ENCODE results near the gene SYNE1.

The SYNE1 gene

DNA sequence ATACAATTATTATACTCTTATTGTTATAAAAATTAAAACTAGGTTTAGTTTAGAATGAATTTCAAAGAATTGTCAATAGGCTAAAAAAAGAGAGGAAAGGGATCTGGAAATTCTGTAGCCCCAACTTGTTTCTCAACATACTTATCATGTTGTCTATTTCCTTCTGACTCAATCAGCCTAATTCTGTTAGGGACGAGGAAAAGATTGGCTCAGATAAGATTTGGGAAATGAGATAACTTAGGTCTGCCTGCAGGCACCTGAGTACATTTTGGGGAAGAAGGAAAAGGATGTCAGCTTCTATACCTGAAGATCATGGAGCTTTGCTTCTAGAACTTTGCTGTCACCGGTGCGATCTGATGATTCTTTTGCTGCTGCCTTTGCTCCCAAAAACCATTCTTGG is 238.8 kb downstream of the SYNE1 start:
- CTCF ChIA-PET = no interaction called here
- no peak overlapping the region for H3K4me3 ChIP-seq (ENCODE audit: low read depth, low read length)
- TF ChIP-seq, protein P1, sequence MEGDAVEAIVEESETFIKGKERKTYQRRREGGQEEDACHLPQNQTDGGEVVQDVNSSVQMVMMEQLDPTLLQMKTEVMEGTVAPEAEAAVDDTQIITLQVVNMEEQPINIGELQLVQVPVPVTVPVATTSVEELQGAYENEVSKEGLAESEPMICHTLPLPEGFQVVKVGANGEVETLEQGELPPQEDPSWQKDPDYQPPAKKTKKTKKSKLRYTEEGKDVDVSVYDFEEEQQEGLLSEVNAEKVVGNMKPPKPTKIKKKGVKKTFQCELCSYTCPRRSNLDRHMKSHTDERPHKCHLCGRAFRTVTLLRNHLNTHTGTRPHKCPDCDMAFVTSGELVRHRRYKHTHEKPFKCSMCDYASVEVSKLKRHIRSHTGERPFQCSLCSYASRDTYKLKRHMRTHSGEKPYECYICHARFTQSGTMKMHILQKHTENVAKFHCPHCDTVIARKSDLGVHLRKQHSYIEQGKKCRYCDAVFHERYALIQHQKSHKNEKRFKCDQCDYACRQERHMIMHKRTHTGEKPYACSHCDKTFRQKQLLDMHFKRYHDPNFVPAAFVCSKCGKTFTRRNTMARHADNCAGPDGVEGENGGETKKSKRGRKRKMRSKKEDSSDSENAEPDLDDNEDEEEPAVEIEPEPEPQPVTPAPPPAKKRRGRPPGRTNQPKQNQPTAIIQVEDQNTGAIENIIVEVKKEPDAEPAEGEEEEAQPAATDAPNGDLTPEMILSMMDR (IDR thresholded peaks at IDR 0.05; ENCODE audit: insufficient read depth, low read length, missing control alignments) = no peak
- POLR2A ChIA-PET = no interaction called here
- DNase-seq (ENCODE audit: low read depth, low spot score) = no peak

DNA sequence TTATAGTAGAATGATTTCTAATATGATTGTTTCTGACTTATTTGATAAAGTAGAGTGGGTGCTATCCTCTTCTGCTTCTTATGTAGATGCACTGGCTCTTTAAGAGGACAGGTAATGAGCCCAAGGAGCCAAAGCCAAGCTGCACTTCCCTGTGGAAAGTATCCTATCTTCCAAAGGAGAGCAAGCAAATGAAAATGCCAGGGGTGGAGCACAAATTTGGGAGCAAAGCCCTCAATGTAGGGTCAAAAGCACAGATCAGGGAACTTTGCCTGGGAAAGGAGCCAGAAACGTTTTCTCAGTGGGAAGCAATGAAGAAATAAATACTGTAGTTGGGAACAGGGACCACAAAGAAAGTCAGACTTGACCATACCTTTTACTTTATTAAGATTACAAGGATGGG is 242.9 kb downstream of the SYNE1 start:
- POLR2A ChIA-PET = no interaction called here
- DNase-seq (ENCODE audit: low read depth, low spot score) = no peak
- H3K4me3 ChIP-seq (ENCODE audit: low read depth, low read length) = no peak overlapping the region
- TF ChIP-seq, protein P1 (IDR thresholded peaks at IDR 0.05; ENCODE audit: insufficient read depth, low read length, missing control alignments) = no peak
- CTCF ChIA-PET = no interaction called here

DNA sequence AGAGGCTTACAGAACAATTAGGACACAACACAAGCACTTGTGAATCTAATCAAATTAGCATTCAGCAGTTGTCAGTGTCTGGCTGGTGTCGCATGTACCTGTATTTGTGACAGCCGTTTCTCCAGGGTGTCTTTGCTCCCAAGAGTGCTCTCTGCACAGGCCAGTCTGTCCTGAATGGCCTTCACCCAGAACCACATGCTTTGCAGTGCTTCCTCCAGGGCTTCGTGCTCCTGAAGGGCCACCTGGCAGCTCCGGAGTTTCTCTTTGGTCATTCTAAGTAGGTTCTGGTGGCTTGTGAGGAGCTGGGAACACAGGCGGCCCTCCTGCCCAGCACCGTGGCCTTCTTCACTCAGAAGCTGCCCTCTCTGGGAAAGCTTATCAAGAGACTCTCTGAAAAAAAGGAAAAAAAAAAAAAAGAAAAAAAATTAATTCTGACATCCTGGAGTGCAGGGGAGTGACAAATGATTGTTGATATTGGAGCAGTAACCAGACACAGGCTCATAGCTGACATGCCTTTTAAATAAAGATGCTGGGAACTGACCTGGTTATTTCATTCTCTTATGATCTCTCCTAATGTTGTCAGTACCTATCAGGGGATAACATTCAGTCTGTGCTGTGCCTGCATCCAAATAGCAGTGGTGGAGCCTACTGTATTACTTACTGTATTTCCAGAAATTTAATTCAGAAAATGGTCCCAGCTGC is 245.8 kb downstream of the SYNE1 start:
- no peak overlapping the region for H3K4me3 ChIP-seq (ENCODE audit: low read depth, low read length)
- TF ChIP-seq, protein P1 (IDR thresholded peaks at IDR 0.05; ENCODE audit: insufficient read depth, low read length, missing control alignments) = no peak
- ChIA-PET POLR2A (no interaction called here), CTCF (no interaction called here)
- peak; percentile 37 for DNase-seq (ENCODE audit: low read depth, low spot score)

DNA sequence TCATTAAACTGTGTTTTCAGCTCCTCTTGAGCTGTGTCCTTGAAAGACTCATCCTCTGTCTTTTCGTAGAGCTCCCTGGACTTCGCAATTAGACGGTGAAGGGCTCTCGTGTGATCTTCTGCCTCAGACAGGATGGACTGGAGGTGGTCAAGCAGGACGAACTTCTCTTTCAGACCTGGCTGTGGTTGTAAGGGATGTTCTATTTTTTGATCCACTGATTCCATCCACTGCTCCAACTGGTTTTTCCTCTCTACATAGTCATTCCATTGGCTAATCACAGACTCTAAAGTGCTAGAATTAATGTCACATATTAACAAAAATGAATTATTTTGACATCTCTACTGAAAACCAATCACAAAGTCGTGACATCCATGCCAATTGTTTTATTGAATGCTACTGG is 250.1 kb downstream of the SYNE1 start:
- no peak overlapping the region for H3K4me3 ChIP-seq (ENCODE audit: low read depth, low read length)
- POLR2A ChIA-PET = no interaction called here
- TF ChIP-seq, protein P1 (IDR thresholded peaks at IDR 0.05; ENCODE audit: insufficient read depth, low read length, missing control alignments) = no peak
- no peak for DNase-seq (ENCODE audit: low read depth, low spot score)
- CTCF ChIA-PET = no interaction called here

DNA sequence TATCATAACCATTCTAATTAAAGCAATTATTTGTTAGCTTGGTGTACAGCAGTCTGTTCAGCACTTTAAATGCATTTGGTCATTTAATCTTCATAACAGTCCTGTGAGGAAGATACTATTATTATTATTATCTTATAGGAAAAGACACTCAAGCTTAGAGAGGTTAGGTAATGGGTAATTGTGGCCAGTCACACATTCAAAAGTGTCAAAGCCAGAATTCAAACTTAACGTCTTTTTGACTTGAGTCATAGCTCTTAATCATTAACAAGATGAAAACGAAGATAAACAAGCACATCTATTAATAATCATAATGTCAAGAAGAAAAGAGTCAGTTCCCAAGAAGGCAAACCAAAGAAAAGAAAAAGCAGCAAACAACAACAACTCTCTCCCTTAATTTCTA is 251.0 kb downstream of the SYNE1 start:
- no peak for DNase-seq (ENCODE audit: low read depth, low spot score)
- TF ChIP-seq, protein P1 (IDR thresholded peaks at IDR 0.05; ENCODE audit: insufficient read depth, low read length, missing control alignments) = no peak
- H3K4me3 ChIP-seq (ENCODE audit: low read depth, low read length) = no peak overlapping the region
- ChIA-PET CTCF (no interaction called here), POLR2A (no interaction called here)

DNA sequence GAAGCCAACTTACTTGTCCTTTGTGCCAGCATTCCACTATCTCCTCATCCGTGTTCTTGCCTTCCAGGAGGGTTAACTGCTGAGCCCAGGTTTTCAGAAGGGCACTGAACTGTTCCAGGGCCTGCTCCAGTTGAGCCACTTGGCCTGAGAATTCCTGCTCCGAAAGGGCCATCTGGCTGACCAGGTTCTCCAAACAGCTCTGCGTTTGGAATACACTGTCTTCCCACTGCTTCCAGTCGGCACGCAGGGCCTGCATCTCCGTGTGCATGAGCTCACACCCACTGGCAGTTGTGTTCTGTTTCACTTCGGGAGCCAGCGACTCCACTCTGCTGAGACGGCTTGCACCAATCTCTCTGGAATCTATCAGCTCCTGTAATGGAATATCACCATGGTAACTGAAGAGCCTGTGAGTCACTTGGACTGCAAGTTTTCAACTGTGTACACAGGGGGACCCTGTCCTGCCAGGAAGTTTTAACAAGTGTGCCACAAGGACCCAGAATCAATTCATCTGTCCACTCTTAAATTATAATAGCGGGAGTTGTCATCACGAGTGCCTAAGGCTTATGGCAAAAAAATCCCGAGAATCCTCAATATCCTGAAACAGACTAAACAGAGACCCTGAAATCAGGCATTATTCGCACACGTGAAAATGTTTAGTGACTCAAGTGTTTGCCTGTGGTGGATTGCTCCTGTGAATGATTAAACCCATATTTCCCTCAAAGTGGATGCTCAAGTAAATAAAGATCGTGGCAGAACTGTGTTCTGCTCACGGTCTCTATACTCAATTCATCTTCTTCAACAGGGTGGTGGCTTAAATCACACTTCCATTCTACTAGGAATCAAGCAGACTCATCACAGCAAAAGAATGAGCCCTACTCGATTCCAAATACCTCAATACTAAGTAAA is 255.9 kb downstream of the SYNE1 start:
- TF ChIP-seq, protein P1 (IDR thresholded peaks at IDR 0.05; ENCODE audit: insufficient read depth, low read length, missing control alignments) = no peak
- peak; percentile 92 for DNase-seq (ENCODE audit: low read depth, low spot score)
- ChIA-PET POLR2A (interaction anchor here (0.5 kb wide), 1 partner anchor 122 kb away, joined by 3 read pairs; no protein-coding TSS in a partner anchor), CTCF (interaction anchor here (1.1 to 1.4 kb wide), 3 partner anchors 7 to 567 kb away, joined by 3 to 4 read pairs (median 3); no protein-coding TSS in a partner anchor)
- peak overlapping the region; percentile 75 for H3K4me3 ChIP-seq (ENCODE audit: low read depth, low read length)
